ENCODE measurements around the gene PTPRN2. TPM values are rescaled to one million over a fixed set of nuclear protein-coding genes. Genes with fewer than 3 reads are reported as not detected.

The PTPRN2 gene
- total RNA-seq, 1 donor from 2014 or later, result 32.2 TPM

DNA sequence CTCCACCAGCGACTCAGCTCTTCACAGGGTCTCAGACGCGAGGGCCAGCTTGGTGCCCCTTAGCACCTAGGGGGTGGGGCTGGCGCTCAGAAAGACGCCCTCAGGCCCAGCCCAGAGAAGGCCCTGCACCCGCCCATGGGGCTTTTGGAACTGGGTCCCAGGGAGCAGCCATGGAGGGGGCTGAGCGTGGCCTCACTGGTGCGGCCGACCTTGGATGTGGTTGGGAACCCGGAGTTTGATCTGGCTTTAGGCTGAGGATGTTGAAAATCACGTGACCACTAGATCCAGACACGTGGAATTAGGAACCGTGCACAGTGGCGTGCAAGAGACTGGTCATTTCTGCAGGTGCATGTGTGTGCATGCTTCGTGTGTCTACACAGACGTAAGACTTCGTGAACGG lies 1065.4 kb downstream of the PTPRN2 start:
- H3K27me3 Mint-ChIP-seq (ENCODE audit: low read depth), result no peaks in the 10 kb centered on the region
- DNase-seq (ENCODE audit: low read depth, low spot score), result no peak
- no peaks in the 10 kb centered on the region for H3K36me3 Mint-ChIP-seq (ENCODE audit: low read depth)

DNA sequence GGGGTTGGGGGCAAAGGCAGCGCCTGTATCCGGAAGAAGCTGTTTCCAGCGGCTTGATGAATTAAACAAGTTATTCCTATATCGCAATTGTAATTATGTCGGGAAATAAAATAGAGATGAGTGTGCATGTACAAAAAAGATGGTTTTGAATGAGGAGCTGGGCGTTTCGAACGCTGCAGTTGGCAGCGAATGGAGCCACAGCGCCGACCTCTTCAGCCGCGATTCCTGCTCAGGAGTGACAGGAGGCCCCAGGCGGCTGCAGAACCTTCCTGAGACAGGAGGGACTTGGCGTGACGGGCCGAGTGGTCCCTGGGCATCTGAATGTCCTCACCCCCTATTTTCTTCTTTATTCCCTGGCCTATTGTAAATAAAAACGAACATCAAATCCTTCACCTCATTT lies 1065.9 kb downstream of the PTPRN2 start:
- H3K36me3 Mint-ChIP-seq (ENCODE audit: low read depth), result no peaks in the 10 kb centered on the region
- H3K4me1 Mint-ChIP-seq, result peaks cover 28% of the 10 kb centered on the region
- no peaks in the 10 kb centered on the region for H3K27me3 Mint-ChIP-seq (ENCODE audit: low read depth)
- no peak overlapping the region for H3K27ac Mint-ChIP-seq (ENCODE audit: unreplicated experiment)
- no peaks in the 10 kb centered on the region for H3K9me3 Mint-ChIP-seq
- TF ChIP-seq, protein P1, sequence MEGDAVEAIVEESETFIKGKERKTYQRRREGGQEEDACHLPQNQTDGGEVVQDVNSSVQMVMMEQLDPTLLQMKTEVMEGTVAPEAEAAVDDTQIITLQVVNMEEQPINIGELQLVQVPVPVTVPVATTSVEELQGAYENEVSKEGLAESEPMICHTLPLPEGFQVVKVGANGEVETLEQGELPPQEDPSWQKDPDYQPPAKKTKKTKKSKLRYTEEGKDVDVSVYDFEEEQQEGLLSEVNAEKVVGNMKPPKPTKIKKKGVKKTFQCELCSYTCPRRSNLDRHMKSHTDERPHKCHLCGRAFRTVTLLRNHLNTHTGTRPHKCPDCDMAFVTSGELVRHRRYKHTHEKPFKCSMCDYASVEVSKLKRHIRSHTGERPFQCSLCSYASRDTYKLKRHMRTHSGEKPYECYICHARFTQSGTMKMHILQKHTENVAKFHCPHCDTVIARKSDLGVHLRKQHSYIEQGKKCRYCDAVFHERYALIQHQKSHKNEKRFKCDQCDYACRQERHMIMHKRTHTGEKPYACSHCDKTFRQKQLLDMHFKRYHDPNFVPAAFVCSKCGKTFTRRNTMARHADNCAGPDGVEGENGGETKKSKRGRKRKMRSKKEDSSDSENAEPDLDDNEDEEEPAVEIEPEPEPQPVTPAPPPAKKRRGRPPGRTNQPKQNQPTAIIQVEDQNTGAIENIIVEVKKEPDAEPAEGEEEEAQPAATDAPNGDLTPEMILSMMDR (conservative IDR thresholded peaks at IDR 0.05), result no peak
- DNase-seq (ENCODE audit: low read depth, low spot score), result no peak
- no peak overlapping the region for H3K4me3 Mint-ChIP-seq

More for the DNA sequence above, 1065.4 kb downstream of the PTPRN2 start:
- H3K4me3 Mint-ChIP-seq, result no peak overlapping the region
- H3K4me1 Mint-ChIP-seq, result peaks cover 27% of the 10 kb centered on the region
- H3K27ac Mint-ChIP-seq (ENCODE audit: unreplicated experiment), result peak overlapping the region; percentile 57
- no peaks in the 10 kb centered on the region for H3K9me3 Mint-ChIP-seq
- TF ChIP-seq, protein P1 (conservative IDR thresholded peaks at IDR 0.05), result no peak

DNA sequence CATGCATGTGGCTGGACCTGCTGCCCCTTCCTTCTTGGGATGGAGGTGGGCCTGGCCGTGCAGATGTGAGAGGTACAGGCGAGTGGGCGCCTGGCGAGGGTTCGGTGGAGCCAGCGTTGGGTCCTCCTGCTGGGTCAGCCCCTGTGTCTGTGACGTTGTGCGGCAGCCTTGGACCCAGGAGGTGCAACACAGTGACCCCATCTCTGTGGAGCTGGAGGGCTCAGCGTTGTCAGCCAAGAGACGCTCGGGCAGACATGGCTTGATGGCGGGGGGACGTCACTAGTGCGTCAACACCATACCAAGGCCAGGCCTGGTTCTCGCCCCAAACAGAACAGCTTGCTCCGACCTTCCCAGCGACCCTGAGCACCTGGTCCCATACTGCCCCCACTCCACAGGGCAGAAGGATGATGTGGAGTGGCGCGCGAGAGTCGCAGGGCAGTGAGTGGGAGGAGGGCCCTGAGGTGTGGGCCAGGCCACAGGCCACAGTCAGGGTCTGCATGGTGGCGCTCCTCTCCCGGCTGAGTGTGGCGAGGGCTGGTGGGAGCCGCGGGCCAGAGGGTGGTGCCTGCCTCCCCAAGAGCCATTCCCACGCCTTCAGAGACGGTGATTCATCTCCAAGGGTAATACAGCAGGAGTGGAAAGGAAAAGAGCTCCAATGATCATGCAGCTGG lies 1066.4 kb downstream of the PTPRN2 start:
- H3K36me3 Mint-ChIP-seq (ENCODE audit: low read depth), result no peaks in the 10 kb centered on the region
- H3K27ac Mint-ChIP-seq (ENCODE audit: unreplicated experiment), result no peak overlapping the region
- no peak for DNase-seq (ENCODE audit: low read depth, low spot score)
- H3K9me3 Mint-ChIP-seq, result no peaks in the 10 kb centered on the region
- no peaks in the 10 kb centered on the region for H3K27me3 Mint-ChIP-seq (ENCODE audit: low read depth)
- TF ChIP-seq, protein P1 (conservative IDR thresholded peaks at IDR 0.05), result no peak
- no peak overlapping the region for H3K4me3 Mint-ChIP-seq
- peaks cover 30% of the 10 kb centered on the region for H3K4me1 Mint-ChIP-seq

DNA sequence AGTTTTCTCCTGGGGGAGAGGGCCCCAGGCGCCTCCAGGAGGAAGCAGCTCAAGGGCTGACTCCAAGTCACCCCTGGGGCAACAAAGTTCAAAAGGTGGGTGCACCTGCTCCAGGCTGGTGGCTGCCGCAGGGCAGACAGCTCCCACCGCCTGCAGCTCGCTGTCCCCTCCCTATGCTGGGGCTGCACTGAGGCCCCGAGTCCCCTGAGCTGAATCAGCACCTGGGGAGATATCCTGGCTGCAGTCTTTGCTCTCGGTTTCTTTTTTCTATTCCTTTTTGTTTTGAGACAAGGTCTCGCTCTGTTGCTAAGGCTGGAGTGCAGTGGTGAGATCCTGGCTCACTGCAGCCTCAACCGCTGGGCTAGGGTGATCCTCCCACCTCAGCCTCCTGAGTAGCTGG lies 1067.4 kb downstream of the PTPRN2 start:
- peaks cover 24% of the 10 kb centered on the region for H3K4me1 Mint-ChIP-seq
- no peak for DNase-seq (ENCODE audit: low read depth, low spot score)
- TF ChIP-seq, protein P1 (conservative IDR thresholded peaks at IDR 0.05), result no peak
- no peaks in the 10 kb centered on the region for H3K27me3 Mint-ChIP-seq (ENCODE audit: low read depth)
- H3K4me3 Mint-ChIP-seq, result no peak overlapping the region
- no peak overlapping the region for H3K27ac Mint-ChIP-seq (ENCODE audit: unreplicated experiment)
- H3K36me3 Mint-ChIP-seq (ENCODE audit: low read depth), result no peaks in the 10 kb centered on the region
- H3K9me3 Mint-ChIP-seq, result no peaks in the 10 kb centered on the region

DNA sequence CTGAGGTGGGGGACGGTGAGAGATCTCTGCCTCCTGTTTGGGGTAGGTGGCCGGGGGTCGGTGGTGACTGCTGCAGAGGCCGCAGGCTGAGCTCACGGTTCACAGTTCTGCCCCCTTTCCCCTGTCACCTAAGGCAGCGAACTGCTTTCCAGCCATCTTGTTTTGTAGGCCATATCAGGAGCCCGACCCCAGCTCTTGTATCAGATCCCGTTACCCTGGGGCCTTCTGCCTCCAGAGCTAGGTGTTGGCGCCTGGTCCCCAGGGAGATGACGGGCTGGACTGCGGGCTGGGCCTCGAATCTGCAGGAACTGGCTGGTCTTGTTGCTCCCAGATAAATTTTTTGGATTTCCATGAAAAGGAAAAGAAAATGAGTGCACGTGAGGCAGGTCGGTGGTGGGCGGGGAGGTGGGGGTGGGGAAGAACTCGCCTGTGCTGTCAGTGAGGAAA lies 1067.8 kb downstream of the PTPRN2 start:
- Mint-ChIP-seq H3K4me3 (no peak overlapping the region), H3K27ac (ENCODE audit: unreplicated experiment) (no peak overlapping the region), H3K27me3 (ENCODE audit: low read depth) (no peaks in the 10 kb centered on the region), H3K9me3 (no peaks in the 10 kb centered on the region), H3K4me1 (peaks cover 26% of the 10 kb centered on the region), H3K36me3 (ENCODE audit: low read depth) (no peaks in the 10 kb centered on the region)
- TF ChIP-seq, protein P1 (conservative IDR thresholded peaks at IDR 0.05), result no peak
- no peak for DNase-seq (ENCODE audit: low read depth, low spot score)
